Stimulated activated CD8-positive, alpha-beta memory T cell treated with anti-CD3 and anti-CD28 coated beads, Interleukin-4, amount 100 ng/mL, for 48 hours (primary cell): ENCODE results near the gene MEGF8.
"Not testable (repeated sequence)": the region's sequence is repeated elsewhere in the genome, so short reads cannot be mapped to it uniquely, and the experiment has no call there.

Experiments
- DNase-seq: peaks from one replicate; pipeline ENCODE4 v3.0.0-alpha.2; 2020

The MEGF8 gene

GRCh38 chr19:42306646-42307045 lies 18.8 kb upstream of the MEGF8 start:
- DNase-seq: no peak

- DNase-seq: no peak
Measured at GRCh38 chr19:42309686-42310085, 15.7 kb upstream of the MEGF8 start.

GRCh38 chr19:42311657-42312056 lies 13.8 kb upstream of the MEGF8 start:
- no peak for DNase-seq

- no peak for DNase-seq
Measured at GRCh38 chr19:42312370-42312769, 13.1 kb upstream of the MEGF8 start.

GRCh38 chr19:42313096-42313839 lies 12.2 kb upstream of the MEGF8 start, which contains the start of gene TMEM145:
Gene TMEM145 (plus strand): TSS chr19:42313309. CDS start chr19:42313377, 68 bp downstream.
- DNase-seq: peak; percentile 65

GRCh38 chr19:42313840-42314755 lies 11.3 kb upstream of the MEGF8 start:
- DNase-seq: no peak

GRCh38 chr19:42315024-42315423 lies 10.4 kb upstream of the MEGF8 start:
- no peak for DNase-seq

GRCh38 chr19:42316223-42317211 lies 8.9 kb upstream of the MEGF8 start:
- no peak for DNase-seq

GRCh38 chr19:42317535-42317934 lies 7.9 kb upstream of the MEGF8 start:
- DNase-seq: no peak

GRCh38 chr19:42322305-42322704 lies 3.1 kb upstream of the MEGF8 start:
- DNase-seq: no peak

- DNase-seq: no peak
Measured at GRCh38 chr19:42323473-42323851, 2.0 kb upstream of the MEGF8 start.

- no peak for DNase-seq
Measured at GRCh38 chr19:42323852-42324654, 1.4 kb upstream of the MEGF8 start.

GRCh38 chr19:42324655-42325307 lies 654 bp upstream of the MEGF8 start:
- no peak for DNase-seq

GRCh38 chr19:42325896-42326771 lies 699 bp downstream of the MEGF8 start:
- peak; percentile 51 for DNase-seq

- no peak for DNase-seq
Measured at GRCh38 chr19:42326969-42327368, 1.5 kb downstream of the MEGF8 start.

GRCh38 chr19:42327381-42327780 lies 1.9 kb downstream of the MEGF8 start:
- no peak for DNase-seq

GRCh38 chr19:42328106-42328505 lies 2.7 kb downstream of the MEGF8 start:
- DNase-seq: no peak

- no peak for DNase-seq
Measured at GRCh38 chr19:42328854-42329253, 3.4 kb downstream of the MEGF8 start.

- no peak for DNase-seq
Measured at GRCh38 chr19:42330241-42330711, 4.8 kb downstream of the MEGF8 start.

- not testable (repeated sequence) for DNase-seq
Measured at GRCh38 chr19:42331333-42331732, 5.9 kb downstream of the MEGF8 start.
